H1 (cell line): ENCODE results near the gene WIPI1. TPM values are rescaled to one million over a fixed set of nuclear protein-coding genes. Genes with fewer than 3 reads are reported as not detected.

ENCODE experiments used
- CREB1 ChIP-seq: IDR thresholded peaks from 2 replicates; pipeline ENCODE4 v1.6.1; 2012; ENCODE audit warnings: inconsistent platforms
- GTF2F1 ChIP-seq: IDR thresholded peaks from 2 replicates; pipeline ENCODE4 v1.6.1; 2012; ENCODE audit warnings: low read depth, low read length, improper control_type of control experiment, borderline replicate concordance
- TEAD4 ChIP-seq: IDR thresholded peaks from 2 replicates; pipeline ENCODE4 v1.6.1; 2012; ENCODE audit warnings: low read depth, low read length, inconsistent platforms, mixed read lengths
- polyA plus RNA-seq, 7 experiments: library from polyadenylated mRNA; depleted of rRNA in 3 of 7; stranded (reverse) in 5 of 7; unstranded in 2 of 7; fragments of >200 nt in 5 of 7; fragments of 200-250 nt in 2 of 7; gene quantifications; 1 replicate in 5 of 7; 2 replicates in 1 of 7; 4 replicates in 1 of 7; pipeline versions ENCODE4 v1.2.1 to v1.2.3, GENCODE V29; 2011 to 2013; ENCODE audit warnings: missing spikeins in 2 of 7, mixed read lengths in 2 of 7
- total RNA-seq: library from RNA; stranded (reverse); fragmentation: NEBNext Ultra II Directional; extraction: Animal tissue kit (Norgen Biotek cat#: 25700); gene quantifications from 2 replicates; pipeline ENCODE4 v1.2.1, GENCODE V29; 2021
- TF ChIP-seq, protein P1 (sequence below): fragments of 300-600 bp; sonication (generic); IDR thresholded peaks from 2 replicates; pipeline ENCODE4 v1.7.1; 2012; ENCODE audit warnings: low read length, moderate library complexity, mild to moderate bottlenecking, inconsistent platforms; ENCODE audit not compliant: insufficient replicate concordance

WIPI1 gene
- total and polyA plus RNA-seq, 2 of the 8 experiments (the other 6 are each of a cell fraction or from before 2014, with no cell fraction given): 16.6 to 17.4 TPM

DNA sequence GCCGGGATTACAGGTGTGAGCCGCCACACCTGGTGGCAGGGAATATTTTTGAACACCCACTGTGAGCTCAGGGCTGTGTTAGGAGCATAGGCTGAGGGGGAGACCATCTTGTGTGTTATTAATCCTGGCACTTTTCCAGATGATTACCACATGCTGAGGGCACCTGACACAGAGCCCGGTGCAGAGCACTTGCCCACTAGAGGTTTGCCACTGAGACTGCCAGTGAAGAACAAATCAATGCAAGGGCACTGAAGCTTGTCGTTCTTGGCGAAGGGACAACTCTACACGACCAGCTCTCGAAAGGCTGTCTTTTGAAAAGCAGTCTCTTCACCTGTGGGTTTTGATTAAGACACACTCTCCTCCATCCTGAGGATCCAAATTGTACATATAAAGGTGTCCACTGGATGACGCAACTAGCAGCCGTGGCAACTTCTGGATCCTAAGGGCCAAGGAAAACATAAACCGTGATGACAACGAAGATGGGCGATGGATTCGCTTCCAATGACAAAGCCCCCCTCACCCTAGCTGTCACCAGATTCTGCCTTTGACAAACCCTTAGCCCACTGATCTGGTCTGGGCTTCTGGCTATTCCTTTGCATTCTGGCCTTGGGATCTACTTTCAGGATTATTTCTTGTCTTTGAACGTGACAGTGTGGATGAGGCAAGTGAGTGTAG lies 28.7 kb downstream of the WIPI1 start (continued):
- TF ChIP-seq, protein P1, sequence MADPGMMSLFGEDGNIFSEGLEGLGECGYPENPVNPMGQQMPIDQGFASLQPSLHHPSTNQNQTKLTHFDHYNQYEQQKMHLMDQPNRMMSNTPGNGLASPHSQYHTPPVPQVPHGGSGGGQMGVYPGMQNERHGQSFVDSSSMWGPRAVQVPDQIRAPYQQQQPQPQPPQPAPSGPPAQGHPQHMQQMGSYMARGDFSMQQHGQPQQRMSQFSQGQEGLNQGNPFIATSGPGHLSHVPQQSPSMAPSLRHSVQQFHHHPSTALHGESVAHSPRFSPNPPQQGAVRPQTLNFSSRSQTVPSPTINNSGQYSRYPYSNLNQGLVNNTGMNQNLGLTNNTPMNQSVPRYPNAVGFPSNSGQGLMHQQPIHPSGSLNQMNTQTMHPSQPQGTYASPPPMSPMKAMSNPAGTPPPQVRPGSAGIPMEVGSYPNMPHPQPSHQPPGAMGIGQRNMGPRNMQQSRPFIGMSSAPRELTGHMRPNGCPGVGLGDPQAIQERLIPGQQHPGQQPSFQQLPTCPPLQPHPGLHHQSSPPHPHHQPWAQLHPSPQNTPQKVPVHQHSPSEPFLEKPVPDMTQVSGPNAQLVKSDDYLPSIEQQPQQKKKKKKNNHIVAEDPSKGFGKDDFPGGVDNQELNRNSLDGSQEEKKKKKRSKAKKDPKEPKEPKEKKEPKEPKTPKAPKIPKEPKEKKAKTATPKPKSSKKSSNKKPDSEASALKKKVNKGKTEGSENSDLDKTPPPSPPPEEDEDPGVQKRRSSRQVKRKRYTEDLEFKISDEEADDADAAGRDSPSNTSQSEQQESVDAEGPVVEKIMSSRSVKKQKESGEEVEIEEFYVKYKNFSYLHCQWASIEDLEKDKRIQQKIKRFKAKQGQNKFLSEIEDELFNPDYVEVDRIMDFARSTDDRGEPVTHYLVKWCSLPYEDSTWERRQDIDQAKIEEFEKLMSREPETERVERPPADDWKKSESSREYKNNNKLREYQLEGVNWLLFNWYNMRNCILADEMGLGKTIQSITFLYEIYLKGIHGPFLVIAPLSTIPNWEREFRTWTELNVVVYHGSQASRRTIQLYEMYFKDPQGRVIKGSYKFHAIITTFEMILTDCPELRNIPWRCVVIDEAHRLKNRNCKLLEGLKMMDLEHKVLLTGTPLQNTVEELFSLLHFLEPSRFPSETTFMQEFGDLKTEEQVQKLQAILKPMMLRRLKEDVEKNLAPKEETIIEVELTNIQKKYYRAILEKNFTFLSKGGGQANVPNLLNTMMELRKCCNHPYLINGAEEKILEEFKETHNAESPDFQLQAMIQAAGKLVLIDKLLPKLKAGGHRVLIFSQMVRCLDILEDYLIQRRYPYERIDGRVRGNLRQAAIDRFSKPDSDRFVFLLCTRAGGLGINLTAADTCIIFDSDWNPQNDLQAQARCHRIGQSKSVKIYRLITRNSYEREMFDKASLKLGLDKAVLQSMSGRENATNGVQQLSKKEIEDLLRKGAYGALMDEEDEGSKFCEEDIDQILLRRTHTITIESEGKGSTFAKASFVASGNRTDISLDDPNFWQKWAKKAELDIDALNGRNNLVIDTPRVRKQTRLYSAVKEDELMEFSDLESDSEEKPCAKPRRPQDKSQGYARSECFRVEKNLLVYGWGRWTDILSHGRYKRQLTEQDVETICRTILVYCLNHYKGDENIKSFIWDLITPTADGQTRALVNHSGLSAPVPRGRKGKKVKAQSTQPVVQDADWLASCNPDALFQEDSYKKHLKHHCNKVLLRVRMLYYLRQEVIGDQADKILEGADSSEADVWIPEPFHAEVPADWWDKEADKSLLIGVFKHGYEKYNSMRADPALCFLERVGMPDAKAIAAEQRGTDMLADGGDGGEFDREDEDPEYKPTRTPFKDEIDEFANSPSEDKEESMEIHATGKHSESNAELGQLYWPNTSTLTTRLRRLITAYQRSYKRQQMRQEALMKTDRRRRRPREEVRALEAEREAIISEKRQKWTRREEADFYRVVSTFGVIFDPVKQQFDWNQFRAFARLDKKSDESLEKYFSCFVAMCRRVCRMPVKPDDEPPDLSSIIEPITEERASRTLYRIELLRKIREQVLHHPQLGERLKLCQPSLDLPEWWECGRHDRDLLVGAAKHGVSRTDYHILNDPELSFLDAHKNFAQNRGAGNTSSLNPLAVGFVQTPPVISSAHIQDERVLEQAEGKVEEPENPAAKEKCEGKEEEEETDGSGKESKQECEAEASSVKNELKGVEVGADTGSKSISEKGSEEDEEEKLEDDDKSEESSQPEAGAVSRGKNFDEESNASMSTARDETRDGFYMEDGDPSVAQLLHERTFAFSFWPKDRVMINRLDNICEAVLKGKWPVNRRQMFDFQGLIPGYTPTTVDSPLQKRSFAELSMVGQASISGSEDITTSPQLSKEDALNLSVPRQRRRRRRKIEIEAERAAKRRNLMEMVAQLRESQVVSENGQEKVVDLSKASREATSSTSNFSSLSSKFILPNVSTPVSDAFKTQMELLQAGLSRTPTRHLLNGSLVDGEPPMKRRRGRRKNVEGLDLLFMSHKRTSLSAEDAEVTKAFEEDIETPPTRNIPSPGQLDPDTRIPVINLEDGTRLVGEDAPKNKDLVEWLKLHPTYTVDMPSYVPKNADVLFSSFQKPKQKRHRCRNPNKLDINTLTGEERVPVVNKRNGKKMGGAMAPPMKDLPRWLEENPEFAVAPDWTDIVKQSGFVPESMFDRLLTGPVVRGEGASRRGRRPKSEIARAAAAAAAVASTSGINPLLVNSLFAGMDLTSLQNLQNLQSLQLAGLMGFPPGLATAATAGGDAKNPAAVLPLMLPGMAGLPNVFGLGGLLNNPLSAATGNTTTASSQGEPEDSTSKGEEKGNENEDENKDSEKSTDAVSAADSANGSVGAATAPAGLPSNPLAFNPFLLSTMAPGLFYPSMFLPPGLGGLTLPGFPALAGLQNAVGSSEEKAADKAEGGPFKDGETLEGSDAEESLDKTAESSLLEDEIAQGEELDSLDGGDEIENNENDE: no peak
- TF ChIP-seq TEAD4 (no peak), GTF2F1 (no peak), CREB1 (no peak)
